OCI-LY1 (cell line): ENCODE measurements around the gene C12orf75.

Source experiments
- EZH2 ChIP-seq: fragments of 200-600 bp; sonication (generic), shearing (Covaris generic); IDR thresholded peaks from 2 replicates; pipeline ENCODE4 v1.8.0; 2017; ENCODE audit warnings: borderline replicate concordance, mixed run types, mild to moderate bottlenecking, antibody characterized with exemption, low read length, moderate library complexity, mixed read lengths
- TF ChIP-seq, protein P1 (sequence below): fragments of 200-600 bp; sonication (generic), shearing (Covaris generic); IDR thresholded peaks from 2 replicates; pipeline ENCODE4 v1.5.1; 2017; ENCODE audit warnings: mild to moderate bottlenecking, antibody characterized with exemption, low read length, moderate library complexity, mixed read lengths

DNA sequence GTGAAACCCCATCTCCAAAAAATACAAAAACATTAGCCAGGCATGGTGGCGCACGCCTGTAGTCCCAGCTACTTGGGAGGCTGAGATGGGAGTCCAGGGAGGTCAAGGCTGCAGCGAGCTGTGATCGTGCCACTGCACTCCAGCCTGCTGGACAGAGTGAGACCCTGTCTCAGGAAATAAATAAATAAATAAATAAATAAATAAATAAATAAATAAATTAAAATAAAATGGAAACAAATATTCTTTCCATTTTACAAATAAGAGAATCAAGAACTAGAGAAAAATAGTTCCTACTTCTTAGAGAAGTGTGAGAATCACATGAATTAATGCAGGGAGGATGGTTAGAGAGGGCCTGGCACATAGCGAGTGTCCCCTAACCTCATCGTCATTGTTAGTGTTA, 53.7 kb downstream of the C12orf75 start:
- TF ChIP-seq, protein P1, sequence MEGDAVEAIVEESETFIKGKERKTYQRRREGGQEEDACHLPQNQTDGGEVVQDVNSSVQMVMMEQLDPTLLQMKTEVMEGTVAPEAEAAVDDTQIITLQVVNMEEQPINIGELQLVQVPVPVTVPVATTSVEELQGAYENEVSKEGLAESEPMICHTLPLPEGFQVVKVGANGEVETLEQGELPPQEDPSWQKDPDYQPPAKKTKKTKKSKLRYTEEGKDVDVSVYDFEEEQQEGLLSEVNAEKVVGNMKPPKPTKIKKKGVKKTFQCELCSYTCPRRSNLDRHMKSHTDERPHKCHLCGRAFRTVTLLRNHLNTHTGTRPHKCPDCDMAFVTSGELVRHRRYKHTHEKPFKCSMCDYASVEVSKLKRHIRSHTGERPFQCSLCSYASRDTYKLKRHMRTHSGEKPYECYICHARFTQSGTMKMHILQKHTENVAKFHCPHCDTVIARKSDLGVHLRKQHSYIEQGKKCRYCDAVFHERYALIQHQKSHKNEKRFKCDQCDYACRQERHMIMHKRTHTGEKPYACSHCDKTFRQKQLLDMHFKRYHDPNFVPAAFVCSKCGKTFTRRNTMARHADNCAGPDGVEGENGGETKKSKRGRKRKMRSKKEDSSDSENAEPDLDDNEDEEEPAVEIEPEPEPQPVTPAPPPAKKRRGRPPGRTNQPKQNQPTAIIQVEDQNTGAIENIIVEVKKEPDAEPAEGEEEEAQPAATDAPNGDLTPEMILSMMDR = no peak
- TF ChIP-seq EZH2 = no peak
